Mammary epithelial cell (primary cell): ENCODE data around the gene RFC5.
"Not testable (repeated sequence)": the region's sequence is repeated elsewhere in the genome, so short reads cannot be mapped to it uniquely, and the experiment has no call there.

Source experiments
- CTCF ChIP-seq, 2 donors: IDR thresholded peaks in 1 of 2; conservative IDR thresholded peaks in 1 of 2; 2 replicates each; pipeline ENCODE4 v1.5.1; 2011 to 2012; ENCODE audit warnings: inconsistent platforms in 2 of 2, low read length in 2 of 2, mild to moderate bottlenecking in 2 of 2, control low read depth in 1 of 2, low read depth in 1 of 2; ENCODE audit not compliant: insufficient read depth in 1 of 2; ENCODE audit errors: extremely low read depth in 1 of 2
- EZH2 ChIP-seq: IDR thresholded peaks from 2 replicates; pipeline ENCODE4 v1.6.1; 2012; ENCODE audit warnings: low read length, inconsistent platforms, borderline replicate concordance

GRCh38 chr12:117999806-118000205 lies 16.7 kb upstream of the RFC5 start:
- TF ChIP-seq CTCF (conservative IDR thresholded peaks at IDR 0.05 in 1 of 2, IDR thresholded peaks at IDR 0.05 in 1 of 2; ENCODE audit: extremely low read depth in 1 of 2, insufficient read depth in 1 of 2, low read depth in 1 of 2, low read length in 2 of 2); EZH2: not testable (repeated sequence)
